GM20431 (cell line): ENCODE results near the gene CACNA1G.

Experiments used
- in situ Hi-C: fragments of 300-500 bp; cut with MseI, MboI; formaldehyde crosslinking; loops from one replicate; pipeline ENCODE4 v1.15.0; 2020; ENCODE audit warnings: low sequenced_read_pairs; ENCODE audit not compliant: unreplicated experiment

Gene CACNA1G

GRCh38 chr17:50545311-50545710 is 15.2 kb upstream of the CACNA1G start:
- in situ Hi-C loops, result loop anchor here (10.0 kb wide), 1 partner anchor 61 kb away; no protein-coding TSS in a partner anchor

DNA sequence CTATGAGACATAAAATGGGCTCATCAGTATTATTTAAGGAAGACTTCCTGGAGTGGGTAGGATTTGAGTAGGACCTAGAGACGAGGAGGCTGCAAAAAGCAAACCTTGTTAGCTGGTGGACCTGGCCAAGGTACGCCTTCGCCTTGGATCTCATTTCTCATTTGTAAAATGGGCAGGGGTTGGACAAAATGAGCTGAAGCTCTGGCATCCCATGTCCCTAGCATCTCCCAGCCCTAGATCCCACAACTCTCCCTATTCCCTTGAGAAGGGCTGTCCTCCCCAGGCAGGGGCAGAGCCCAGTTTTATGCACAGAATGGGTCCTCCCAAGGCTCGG is 13.8 kb upstream of the CACNA1G start:
- in situ Hi-C loops, result loop anchor here (10.0 kb wide), 1 partner anchor 62 kb away; no protein-coding TSS in a partner anchor

- in situ Hi-C loops, result loop anchor here (10.0 kb wide), 1 partner anchor 62 kb away; no protein-coding TSS in a partner anchor
Observed at GRCh38 chr17:50547035-50547735, 13.3 kb upstream of the CACNA1G start, which contains the start of gene SPATA20. TSS of gene SPATA20 (plus strand) at chr17:50547174. CDS start at chr17:50547209, 35 bp downstream.

DNA sequence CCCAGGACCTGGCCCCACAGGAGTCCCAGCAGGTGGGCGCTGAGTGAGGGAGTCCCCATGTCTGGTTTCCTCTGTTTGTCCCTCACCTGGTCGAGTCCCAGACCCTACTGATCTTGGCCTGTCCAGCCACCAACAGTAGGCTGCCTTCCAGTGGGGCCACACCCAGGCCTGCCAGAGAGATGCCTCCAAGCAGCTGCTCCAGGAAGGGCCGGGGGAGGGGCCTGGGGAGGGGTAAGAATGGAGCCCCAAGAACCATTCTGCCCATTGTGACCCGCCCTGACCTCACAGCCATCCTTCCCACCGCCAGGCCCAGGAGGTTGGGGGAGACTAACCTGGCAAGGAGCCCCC is 12.8 kb upstream of the CACNA1G start:
- in situ Hi-C loops, result loop anchor here (10.0 kb wide), 1 partner anchor 63 kb away; no protein-coding TSS in a partner anchor

GRCh38 chr17:50548831-50549230 is 11.7 kb upstream of the CACNA1G start:
- in situ Hi-C loops, result loop anchor here (10.0 kb wide), 1 partner anchor 64 kb away; no protein-coding TSS in a partner anchor

GRCh38 chr17:50549256-50549941 is 11.1 kb upstream of the CACNA1G start:
- in situ Hi-C loops, result loop anchor here (10.0 kb wide), 1 partner anchor 65 kb away; no protein-coding TSS in a partner anchor

- in situ Hi-C loops, result loop anchor here (10.0 kb wide), 1 partner anchor 65 kb away; no protein-coding TSS in a partner anchor
Observed at GRCh38 chr17:50549969-50550368, 10.5 kb upstream of the CACNA1G start.

- in situ Hi-C loops, result no loop called here
Observed at GRCh38 chr17:50550661-50551432, 9.7 kb upstream of the CACNA1G start.

- in situ Hi-C loops, result no loop called here
Observed at GRCh38 chr17:50551433-50551815, 9.1 kb upstream of the CACNA1G start.

- in situ Hi-C loops, result no loop called here
Observed at GRCh38 chr17:50551884-50552283, 8.6 kb upstream of the CACNA1G start.

- in situ Hi-C loops, result no loop called here
Observed at GRCh38 chr17:50554201-50554600, 6.3 kb upstream of the CACNA1G start.

GRCh38 chr17:50556803-50557202 is 3.7 kb upstream of the CACNA1G start:
- in situ Hi-C loops, result no loop called here

DNA sequence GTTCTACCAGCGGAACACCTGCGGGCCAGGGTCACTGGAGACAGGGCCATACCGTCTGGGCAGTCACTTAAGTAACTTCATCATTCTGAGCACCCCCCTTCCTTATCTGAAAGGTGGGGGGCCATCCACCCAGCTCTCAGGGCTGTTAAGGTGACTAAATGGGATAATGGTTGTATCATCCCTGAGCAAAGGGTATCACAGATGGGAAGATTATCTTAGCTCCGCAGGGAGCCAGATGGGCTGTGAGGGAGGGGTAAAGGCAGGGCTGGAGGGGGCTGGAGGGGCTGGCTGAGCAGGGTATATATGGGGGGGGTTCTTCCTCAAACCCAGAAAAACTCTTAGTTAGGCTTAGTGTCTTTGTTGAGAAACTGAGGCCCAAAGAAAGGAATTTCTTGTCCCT is 2.9 kb upstream of the CACNA1G start:
- in situ Hi-C loops, result no loop called here

DNA sequence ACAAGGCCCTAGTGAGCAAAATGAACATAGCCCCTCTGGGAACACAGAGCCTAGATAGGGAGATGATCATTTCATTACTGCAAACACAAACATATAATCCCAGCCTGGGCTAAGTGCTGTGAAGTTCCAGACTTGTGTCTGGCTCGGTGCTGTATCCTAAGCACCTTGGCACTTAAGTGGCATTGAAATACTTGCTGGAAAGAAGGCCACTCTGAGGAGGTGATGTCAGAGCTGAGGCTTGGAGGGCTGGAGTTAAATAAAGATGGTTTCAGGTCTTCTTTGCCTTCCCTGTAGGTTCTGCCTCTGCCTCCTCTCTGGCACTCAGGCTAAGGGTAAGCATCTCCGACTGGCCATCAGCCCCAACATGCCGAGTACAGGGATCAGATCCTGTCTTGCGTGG is 2.4 kb upstream of the CACNA1G start:
- in situ Hi-C loops, result no loop called here

- in situ Hi-C loops, result no loop called here
Observed at GRCh38 chr17:50558581-50558940, 2.0 kb upstream of the CACNA1G start.

- in situ Hi-C loops, result no loop called here
Observed at GRCh38 chr17:50558941-50559614, 1.4 kb upstream of the CACNA1G start.

GRCh38 chr17:50559674-50560184 is 786 bp upstream of the CACNA1G start:
- in situ Hi-C loops, result no loop called here

- in situ Hi-C loops, result no loop called here
Observed at GRCh38 chr17:50560931-50561745, 623 bp downstream of the CACNA1G start.

GRCh38 chr17:50561746-50562141 is 1.2 kb downstream of the CACNA1G start:
- in situ Hi-C loops, result no loop called here
